Measurements from ENCODE around the gene EBP. TPM values are rescaled to one million over a fixed set of nuclear protein-coding genes. Genes with fewer than 3 reads are reported as not detected.

EBP gene
- total and polyA plus RNA-seq, 2 of the 8 experiments (the other 6 are each of a cell fraction or from before 2014, with no cell fraction given) = 143 to 286 TPM

DNA sequence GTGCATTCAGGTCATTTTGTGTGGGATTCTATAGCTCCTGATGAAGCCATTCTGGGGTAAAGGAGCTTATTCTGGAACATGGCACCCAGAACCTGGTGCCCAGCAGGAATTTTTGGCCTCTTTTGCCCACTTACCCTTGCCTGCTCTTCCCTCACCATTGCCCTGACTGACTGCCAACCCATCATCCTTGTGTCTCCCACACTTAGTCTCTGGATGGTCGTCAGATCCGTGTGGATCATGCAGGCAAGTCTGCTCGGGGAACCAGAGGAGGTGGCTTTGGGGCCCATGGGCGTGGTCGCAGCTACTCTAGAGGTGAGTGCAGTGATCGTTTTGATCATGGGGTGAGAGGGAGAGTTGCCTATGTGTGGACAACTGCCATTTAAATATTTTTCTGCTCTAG is 54.5 kb downstream of the EBP start:
- Histone ChIP-seq H4K91ac (replicated peaks; ENCODE audit: insufficient read length, low read length) (no peak overlapping the region), H3K36me3 (ENCODE audit: control insufficient read depth in 2 of 4, insufficient read depth in 4 of 4, low read length in 3 of 4) (peaks cover 16 to 39% (median 27%) of the 10 kb centered on the region in 4 experiments), H2BK15ac (ENCODE audit: low read length) (no peak overlapping the region), H3K23ac (ENCODE audit: insufficient read length) (no peak overlapping the region), H3K14ac (ENCODE audit: insufficient read length) (no peak overlapping the region), H4K8ac (ENCODE audit: extremely low read depth, insufficient read depth, low read length) (no peak overlapping the region), H3K23me2 (ENCODE audit: low read depth, low read length) (peaks cover 4% of the 10 kb centered on the region; the same call in 1 of the 2 replicates), H3K4me2 (ENCODE audit: insufficient read depth in 1 of 2, low read depth in 2 of 2, low read length in 2 of 2) (peak overlapping the region; percentile 1 to 72; a peak in 2 of 4 replicates), H3K9ac (replicated peaks in 1 of 4; ENCODE audit: extremely low read depth in 1 of 4, low read depth in 3 of 4, low read length in 3 of 4) (no peak overlapping the region; a peak in 1 of 7 replicates), H3K79me1 (ENCODE audit: low read depth, low read length) (peaks cover 7% of the 10 kb centered on the region), H3K18ac (ENCODE audit: extremely low read depth, low read length) (no peak overlapping the region), H2BK5ac (ENCODE audit: low read depth, low read length) (no peak overlapping the region), H3K56ac (replicated peaks; ENCODE audit: insufficient read length, low read depth, low read length) (no peak overlapping the region), H2BK20ac (ENCODE audit: low read length) (no peak overlapping the region), H3K27ac (ENCODE audit: low read depth, low read length) (no peak overlapping the region), H4K5ac (ENCODE audit: insufficient read length, low read depth, low read length) (no peak overlapping the region), H2BK12ac (ENCODE audit: low read depth, low read length) (no peak overlapping the region), H3K4me3 (ENCODE audit: extremely low read depth in 1 of 4, insufficient read depth in 2 of 4, low read depth in 3 of 4, low read length in 4 of 4) (0 out of 8 replicates have a peak overlapping the region, but pooled peaks of 1 of the 4 experiments have one; percentile 8), H3K79me2 (ENCODE audit: control insufficient read depth in 1 of 2, insufficient read depth in 2 of 2, low read length in 2 of 2) (peaks cover 0 to 17% of the 10 kb centered on the region in 2 experiments; a peak in 2 of 4 replicates), H3K4me1 (replicated peaks in 1 of 4; ENCODE audit: control insufficient read depth in 3 of 4, insufficient read depth in 4 of 4, low read length in 3 of 4) (peaks cover 0 to 5% (median 0%) of the 10 kb centered on the region in 4 experiments; a peak in 5 of 7 replicates), H3K4ac (replicated peaks; ENCODE audit: insufficient read length, low read depth, low read length) (no peak overlapping the region), H2AFZ (ENCODE audit: low read length) (no peak overlapping the region), H2AK5ac (ENCODE audit: low read depth, low read length) (no peak overlapping the region), H3K9me3 (ENCODE audit: insufficient read depth in 2 of 2, low read depth in 1 of 2, low read length in 1 of 2) (no peaks in the 10 kb centered on the region), H2BK120ac (replicated peaks; ENCODE audit: low read depth, low read length) (no peak overlapping the region), H4K20me1 (replicated peaks in 1 of 2; ENCODE audit: control insufficient read depth in 1 of 2, insufficient read depth in 2 of 2, low read length in 2 of 2) (no peaks in the 10 kb centered on the region), H3K27me3 (replicated peaks in 1 of 4; ENCODE audit: control insufficient read depth in 3 of 4, extremely low read depth in 1 of 4, insufficient read depth in 3 of 4, low read length in 3 of 4) (no peaks in the 10 kb centered on the region)
- POLR2A ChIA-PET (ENCODE audit: partially characterized antibody) = interaction anchor here (0.8 to 2.9 kb wide), 5 partner anchors 11 to 45 kb away, joined by 3 to 17 read pairs (median 5); partner anchors contain the start of gene TBC1D25
- TF ChIP-seq TAF1 (IDR thresholded peaks at IDR 0.05; ENCODE audit: low read depth, low read length) = no peak
- TF ChIP-seq SIN3A (conservative IDR thresholded peaks at IDR 0.05 in 1 of 2, IDR thresholded peaks at IDR 0.05 in 1 of 2; ENCODE audit: low read depth in 1 of 2, low read length in 2 of 2) = no peak
- TF ChIP-seq CHD2 (IDR thresholded peaks at IDR 0.05; ENCODE audit: low read length) = no peak
- no peak for TF ChIP-seq ASH2L (IDR thresholded peaks at IDR 0.05; ENCODE audit: low read length)
- TF ChIP-seq TBP (IDR thresholded peaks at IDR 0.05; ENCODE audit: low read depth, low read length) = no peak
- TF ChIP-seq POLR2AphosphoS5 (IDR thresholded peaks at IDR 0.05; ENCODE audit: low read depth, low read length) = peak; percentile 60
- 0 out of 3 replicates have a peak, but pooled peaks of 1 of the 2 experiments have one; percentile 29 for TF ChIP-seq POLR2A (IDR thresholded peaks at IDR 0.05; ENCODE audit: control extremely low read depth in 1 of 2, low read depth in 2 of 2, low read length in 2 of 2)
- no peak for TF ChIP-seq HDAC2 (IDR thresholded peaks at IDR 0.05; ENCODE audit: borderline replicate concordance in 1 of 2, low read depth in 2 of 2, low read length in 2 of 2)
- no peak for TF ChIP-seq CREB1 (IDR thresholded peaks at IDR 0.05)
- TF ChIP-seq RBBP5 (IDR thresholded peaks at IDR 0.05; ENCODE audit: borderline replicate concordance, low read depth, low read length) = no peak
- no peak for TF ChIP-seq EZH2 (IDR thresholded peaks at IDR 0.05; ENCODE audit: low read depth, low read length, severe bottlenecking)
- TF ChIP-seq TEAD4 (IDR thresholded peaks at IDR 0.05; ENCODE audit: low read depth, low read length) = no peak
- no peak for TF ChIP-seq HDAC6 (IDR thresholded peaks at IDR 0.05; ENCODE audit: low read depth, low read length)
- no peak for TF ChIP-seq SIX5 (IDR thresholded peaks at IDR 0.05; ENCODE audit: low read depth, low read length)
- FAIRE-seq (no peak), DNase-seq (ENCODE audit: low read depth in 1 of 2, low spot score in 2 of 2) (no peak)
- WGBS, 2 experiments (ENCODE audit: extremely low coverage in 1 of 2, insufficient coverage in 1 of 2, insufficient read length in 1 of 2, insufficient replicate concordance in 2 of 2, low coverage in 1 of 2, low lambda C conversion rate in 2 of 2, missing lambda C conversion rate in 1 of 2) = 94% methylated on average over 6 of the region's 6 CpGs; no CpG with 5 or more reads in 1 of the 2 experiments
- CTCF ChIA-PET (ENCODE audit: partially characterized antibody) = interaction anchor here (0.5 kb wide), 1 partner anchor 16 kb away, joined by 3 read pairs; no protein-coding TSS in a partner anchor
